Spleen (tissue), 11 donors: ENCODE results near the gene STIM1. TPM values are rescaled to one million over a fixed set of nuclear protein-coding genes. Genes with fewer than 3 reads are reported as not detected.
A peak's percentile ranks its signal among the peaks of the same experiment; 100 is the strongest.

ENCODE experiments used
- DNase-seq: peaks from one replicate; pipeline ENCODE4 v3.0.0-alpha.2; 2020
- H3K27ac ChIP-seq, 8 donors: fragments of 200-600 bp; sonication (generic) in 7 of 8; 1 replicate in 4 of 8; 2 replicates in 4 of 8; pipeline versions ENCODE4 v1.5.0 to v1.8.0; 2016 to 2021; ENCODE audit warnings: inconsistent platforms in 4 of 8, mild to moderate bottlenecking in 4 of 8, moderate library complexity in 1 of 8
- H3K27me3 ChIP-seq, 7 donors: fragments of 200-600 bp; sonication (generic) in 6 of 7; replicated peaks in 1 of 7; 1 replicate in 4 of 7; 2 replicates in 3 of 7; pipeline versions ENCODE4 v1.5.0 to v1.8.0; 2016 to 2021; ENCODE audit warnings: inconsistent platforms in 3 of 7, mild to moderate bottlenecking in 1 of 7
- H3K36me3 ChIP-seq, 6 donors: fragments of 200-600 bp; sonication (generic) in 5 of 6; 1 replicate in 4 of 6; 2 replicates in 2 of 6; pipeline versions ENCODE4 v1.5.0 to v1.8.0; 2016 to 2021; ENCODE audit warnings: inconsistent platforms in 2 of 6
- H3K4me1 ChIP-seq, 6 donors: fragments of 200-600 bp; sonication (generic) in 5 of 6; 1 replicate in 3 of 6; 2 replicates in 3 of 6; pipeline versions ENCODE4 v1.5.0 to v1.8.0; 2016 to 2021; ENCODE audit warnings: inconsistent platforms in 3 of 6
- H3K4me3 ChIP-seq, 8 donors: fragments of 200-600 bp; sonication (generic) in 7 of 8; 1 replicate in 4 of 8; 2 replicates in 4 of 8; pipeline versions ENCODE4 v1.5.0 to v1.8.0; 2016 to 2021; ENCODE audit warnings: inconsistent platforms in 4 of 8, mild to moderate bottlenecking in 4 of 8, moderate library complexity in 2 of 8
- H3K9me3 ChIP-seq, 8 donors: fragments of 200-600 bp; sonication (generic) in 7 of 8; 1 replicate in 4 of 8; 2 replicates in 4 of 8; pipeline versions ENCODE4 v1.5.0 to v1.8.0; 2016 to 2021; ENCODE audit warnings: inconsistent platforms in 4 of 8
- POLR2A ChIP-seq, 3 donors: fragments of 450-650 bp; IDR thresholded peaks; one replicate each; pipeline ENCODE4 v1.5.1; 2017; ENCODE audit warnings: antibody characterized with exemption in 3 of 3, mild to moderate bottlenecking in 1 of 3
- POLR2AphosphoS5 ChIP-seq, 3 donors: sonication (generic); formaldehyde crosslinking; IDR thresholded peaks; one replicate each; pipeline ENCODE4 v1.5.1; 2017; ENCODE audit warnings: antibody characterized with exemption in 3 of 3
- WGBS, 5 donors: extraction: QIAGEN DNeasy Blood & Tissue Kit in 3 of 5; methylation state at CpG; one replicate each; pipeline versions ENCODE4 v1.1.5 to v1.1.7; 2013 to 2018; 5-methylcytosine and 5-hydroxymethylcytosine counted together
- intact Hi-C: fragments of 100-400 bp; cut with DNase I; formaldehyde crosslinking; loops from one replicate; pipeline ENCODE4 v1.15.0; 2023; ENCODE audit warnings: low total_unique reads
- polyA plus RNA-seq, 3 donors: library from polyadenylated mRNA; stranded (reverse); fragments of 200-250 nt; gene quantifications; one replicate each; pipeline ENCODE4 v1.2.1, GENCODE V29; 2013
- total RNA-seq, 7 donors: library from RNA; depleted of rRNA in 3 of 7; stranded (reverse); fragments of >200 nt in 3 of 7; fragmentation: NEBNext Ultra II Directional in 4 of 7; extraction: Animal tissue kit (Norgen Biotek cat#: 25700) in 4 of 7; gene quantifications; one replicate each; pipeline versions ENCODE4 v1.1.0 to v1.2.1, GENCODE V29; 2016 to 2021
- TF ChIP-seq, protein P1 (sequence below), 11 experiments: fragments of 200-600 bp in 7 of 11; fragments of 450-650 bp in 4 of 11; sonication (generic) in 4 of 11; IDR thresholded peaks in 8 of 11; conservative IDR thresholded peaks in 3 of 11; 1 replicate in 7 of 11; 2 replicates in 4 of 11; pipeline versions ENCODE4 v1.4.0 to v1.8.0; 2016 to 2021; ENCODE audit warnings: antibody characterized with exemption in 11 of 11, inconsistent platforms in 4 of 11, mild to moderate bottlenecking in 1 of 11
- donor health status: healthy with polysubstance abuse.
- donor health status: DM: no; HTN: no; CAD: no; lungs with moderate emphysema.
- donor health status: DM: no; HTN: no; CAD: no.
- donor health status: Bipolar disorder and iron deficiency.
- donor health status: healthy.
- donor health status: DM: no; HTN: no; CAD: no.
- donor health status: DM: yes; HTN: yes; CAD: no.

The STIM1 gene
- total and polyA plus RNA-seq, 10 donors = 13.0 to 85.2 (median 58.0) TPM

DNA sequence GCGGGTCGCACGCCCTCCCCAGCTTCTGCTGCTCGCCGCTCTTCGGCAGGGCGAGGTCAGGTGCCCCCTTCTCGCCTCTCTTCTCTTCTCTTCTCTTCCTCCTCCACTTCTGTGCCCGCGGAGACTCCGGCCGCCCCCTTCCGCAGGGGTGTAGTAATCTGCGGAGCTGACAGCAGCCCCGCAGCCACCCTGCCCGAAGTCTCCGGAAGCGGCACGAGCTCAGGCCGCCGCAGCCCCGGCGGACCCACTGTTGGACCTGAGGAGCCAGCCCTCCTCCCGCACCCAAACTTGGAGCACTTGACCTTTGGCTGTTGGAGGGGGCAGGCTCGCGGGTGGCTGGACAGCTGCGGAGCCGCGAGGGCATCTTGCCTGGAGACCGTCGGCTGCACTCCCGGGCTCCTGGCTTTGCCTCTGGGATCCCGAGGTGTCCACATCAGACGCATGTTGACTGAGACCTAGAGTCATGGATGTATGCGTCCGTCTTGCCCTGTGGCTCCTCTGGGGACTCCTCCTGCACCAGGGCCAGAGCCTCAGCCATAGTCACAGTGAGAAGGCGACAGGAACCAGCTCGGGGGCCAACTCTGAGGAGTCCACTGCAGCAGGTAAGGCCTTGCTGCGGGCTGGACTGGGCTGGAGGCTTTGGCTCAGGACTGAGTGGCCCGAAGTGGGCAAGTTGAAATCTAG, 486 bp downstream of the STIM1 start:
- DNase-seq = peak; percentile 95
- Histone ChIP-seq H3K9me3 (no peaks in the 10 kb centered on the region), H3K4me1 (peaks cover 41 to 77% (median 69%) of the 10 kb centered on the region in 6 donors), H3K27ac (peak overlapping the region; percentile 85 to 100 (median 98)), H3K27me3 (no peaks in the 10 kb centered on the region), H3K4me3 (peak overlapping the region; percentile 85 to 94 (median 92)), H3K36me3 (no peaks in the 10 kb centered on the region)
- intact Hi-C loops = loop anchor here (2.0 to 5.0 kb wide), 2 partner anchors 91 to 217 kb away; no protein-coding TSS in a partner anchor
- TF ChIP-seq, protein P1, sequence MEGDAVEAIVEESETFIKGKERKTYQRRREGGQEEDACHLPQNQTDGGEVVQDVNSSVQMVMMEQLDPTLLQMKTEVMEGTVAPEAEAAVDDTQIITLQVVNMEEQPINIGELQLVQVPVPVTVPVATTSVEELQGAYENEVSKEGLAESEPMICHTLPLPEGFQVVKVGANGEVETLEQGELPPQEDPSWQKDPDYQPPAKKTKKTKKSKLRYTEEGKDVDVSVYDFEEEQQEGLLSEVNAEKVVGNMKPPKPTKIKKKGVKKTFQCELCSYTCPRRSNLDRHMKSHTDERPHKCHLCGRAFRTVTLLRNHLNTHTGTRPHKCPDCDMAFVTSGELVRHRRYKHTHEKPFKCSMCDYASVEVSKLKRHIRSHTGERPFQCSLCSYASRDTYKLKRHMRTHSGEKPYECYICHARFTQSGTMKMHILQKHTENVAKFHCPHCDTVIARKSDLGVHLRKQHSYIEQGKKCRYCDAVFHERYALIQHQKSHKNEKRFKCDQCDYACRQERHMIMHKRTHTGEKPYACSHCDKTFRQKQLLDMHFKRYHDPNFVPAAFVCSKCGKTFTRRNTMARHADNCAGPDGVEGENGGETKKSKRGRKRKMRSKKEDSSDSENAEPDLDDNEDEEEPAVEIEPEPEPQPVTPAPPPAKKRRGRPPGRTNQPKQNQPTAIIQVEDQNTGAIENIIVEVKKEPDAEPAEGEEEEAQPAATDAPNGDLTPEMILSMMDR (IDR thresholded peaks at IDR 0.05 in 8 of 11, conservative IDR thresholded peaks at IDR 0.05 in 3 of 11) = peak in 1 of 11 experiments; percentile 19
- TF ChIP-seq POLR2A (IDR thresholded peaks at IDR 0.05) (no peak), POLR2AphosphoS5 (IDR thresholded peaks at IDR 0.05) (peak; percentile 40 to 83 (median 62))
- 1 to 2% (median 2%) methylated on average over 26 to 40 of the region's 40 CpGs for WGBS, 5 donors

DNA sequence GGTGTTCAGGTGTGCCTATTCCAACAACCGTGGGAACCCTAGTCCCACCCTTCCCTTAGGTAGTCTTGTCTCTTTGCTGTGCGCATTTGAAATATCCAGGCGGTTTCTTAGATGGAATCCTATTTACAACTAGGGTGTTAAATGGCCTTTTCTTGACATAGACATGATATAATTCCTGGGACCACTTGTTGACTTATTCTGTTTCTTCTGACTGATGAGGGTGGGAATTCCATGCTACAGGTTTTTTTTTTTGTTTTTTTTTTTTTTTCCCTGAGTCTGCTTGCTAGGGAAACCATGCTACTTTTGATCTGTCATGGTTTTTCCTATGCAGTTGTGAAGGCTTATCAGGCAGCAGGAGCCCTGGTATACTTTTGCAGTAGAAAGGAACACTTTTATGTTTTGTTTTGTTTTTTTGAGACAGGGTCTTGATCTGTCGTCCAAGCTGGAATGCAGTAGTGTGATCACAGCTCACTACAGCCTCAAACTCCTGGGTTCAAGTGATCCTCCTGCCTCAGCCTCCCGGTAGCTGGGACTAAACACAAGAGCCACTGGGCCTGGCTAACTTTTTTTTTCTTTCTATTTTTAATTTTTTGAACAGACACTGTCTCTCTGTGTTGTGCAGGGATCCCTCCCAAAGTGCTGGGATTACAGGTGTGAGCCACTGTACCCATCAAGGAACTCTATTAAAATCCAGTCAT, 1.5 kb downstream of the STIM1 start:
- no peak for DNase-seq
- Histone ChIP-seq H3K27me3 (no peaks in the 10 kb centered on the region), H3K27ac (peak overlapping the region; percentile 85 to 100 (median 98)), H3K9me3 (no peaks in the 10 kb centered on the region), H3K4me1 (peaks cover 48 to 88% (median 80%) of the 10 kb centered on the region in 6 donors), H3K36me3 (no peaks in the 10 kb centered on the region), H3K4me3 (peak overlapping the region; percentile 85 to 94 (median 92))
- TF ChIP-seq POLR2A (IDR thresholded peaks at IDR 0.05) (no peak), POLR2AphosphoS5 (IDR thresholded peaks at IDR 0.05) (no peak)
- WGBS, 5 donors = 50 to 69% (median 57%) methylated on average over 5 of the region's 5 CpGs
- intact Hi-C loops = loop anchor here (5.0 kb wide), 1 partner anchor 90 kb away; no protein-coding TSS in a partner anchor

DNA sequence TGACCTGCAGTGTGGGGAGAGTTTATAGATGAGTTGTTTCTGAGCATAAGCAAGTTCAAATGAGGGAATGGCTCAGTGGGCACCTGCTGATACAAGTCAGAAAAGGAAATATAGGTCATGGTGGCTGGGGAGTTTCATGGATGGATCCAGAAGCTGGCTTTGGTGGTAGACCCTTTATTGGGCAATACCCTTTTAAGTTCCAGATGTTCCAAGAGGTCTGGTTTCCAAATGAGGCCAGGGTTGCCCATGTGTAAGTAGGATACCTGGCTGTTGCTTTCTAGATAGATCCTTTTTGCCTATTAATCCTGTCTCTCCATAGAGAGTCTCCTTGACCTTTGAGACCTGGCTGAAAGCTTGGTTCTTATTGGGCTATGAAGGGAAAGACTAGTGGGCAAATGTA, 2.2 kb downstream of the STIM1 start:
- peak overlapping the region in 5 of 8 donors; percentile 29 to 100 (median 99) for H3K27ac ChIP-seq
- TF ChIP-seq POLR2AphosphoS5 (IDR thresholded peaks at IDR 0.05) = no peak
- TF ChIP-seq, protein P1 (IDR thresholded peaks at IDR 0.05 in 8 of 11, conservative IDR thresholded peaks at IDR 0.05 in 3 of 11) = no peak
- no peak for DNase-seq
- intact Hi-C loops = loop anchor here (5.0 kb wide), 1 partner anchor 90 kb away; no protein-coding TSS in a partner anchor
- H3K9me3 ChIP-seq = no peaks in the 10 kb centered on the region
- H3K36me3 ChIP-seq = no peaks in the 10 kb centered on the region
- peak overlapping the region in 6 of 8 donors; percentile 85 to 94 (median 92) for H3K4me3 ChIP-seq
- peaks cover 48 to 91% (median 84%) of the 10 kb centered on the region in 6 donors for H3K4me1 ChIP-seq
- no peaks in the 10 kb centered on the region for H3K27me3 ChIP-seq

DNA sequence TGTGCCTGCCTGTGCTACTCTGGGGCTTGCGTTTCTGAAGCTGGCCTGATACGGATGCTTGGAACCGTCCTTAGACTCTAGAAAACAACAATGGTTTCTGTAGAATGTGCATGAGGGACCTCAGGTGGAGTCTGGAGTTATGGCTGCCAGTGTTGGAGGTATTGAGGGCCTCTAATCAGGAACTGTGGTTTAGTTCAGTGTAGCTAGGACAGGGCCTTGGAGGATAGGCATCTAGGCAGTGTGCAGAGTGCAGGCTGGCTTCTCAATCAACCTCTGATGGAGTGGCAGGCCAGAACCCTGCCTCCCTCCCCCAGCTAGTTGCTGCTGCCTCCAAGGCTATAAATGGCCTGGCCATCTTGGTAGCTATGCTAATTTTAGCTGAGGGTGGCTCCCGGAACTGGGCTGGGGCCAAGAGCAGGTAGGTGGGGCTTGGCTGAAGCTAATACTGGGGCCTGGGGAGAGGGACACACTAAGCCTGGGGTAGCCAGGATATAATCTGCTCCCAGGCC, 4.0 kb downstream of the STIM1 start:
- Histone ChIP-seq H3K9me3 (no peaks in the 10 kb centered on the region), H3K27me3 (no peaks in the 10 kb centered on the region), H3K4me1 (peaks cover 46 to 89% (median 83%) of the 10 kb centered on the region in 6 donors), H3K36me3 (no peaks in the 10 kb centered on the region), H3K27ac (peak overlapping the region in 6 of 8 donors; percentile 5 to 100 (median 72)), H3K4me3 (peak overlapping the region in 3 of 8 donors; percentile 6 to 94 (median 85))
- DNase-seq = peak; percentile 81
- intact Hi-C loops = loop anchor here (5.0 kb wide), 1 partner anchor 88 kb away; no protein-coding TSS in a partner anchor
- TF ChIP-seq POLR2A (IDR thresholded peaks at IDR 0.05) (no peak), POLR2AphosphoS5 (IDR thresholded peaks at IDR 0.05) (no peak)
- TF ChIP-seq, protein P1 (IDR thresholded peaks at IDR 0.05 in 8 of 11, conservative IDR thresholded peaks at IDR 0.05 in 3 of 11) = no peak
- WGBS, 5 donors = 56 to 67% (median 66%) methylated on average over 3 to 4 of the region's 4 CpGs
